HG03354 (cell line): ENCODE results near the gene CZIB.
A peak's percentile ranks its signal among the peaks of the same experiment; 100 is the strongest.
"Not testable (repeated sequence)": the region's sequence is repeated elsewhere in the genome, so short reads cannot be mapped to it uniquely, and the experiment has no call there.

Experiments
- ATAC-seq: cut with Tn5 transposase; IDR thresholded peaks from one replicate; pipeline ENCODE4 v1.9.1; 2021; ENCODE audit warnings: mild to moderate bottlenecking; ENCODE audit not compliant: unreplicated experiment, poor library complexity, severe bottlenecking

The CZIB gene

DNA sequence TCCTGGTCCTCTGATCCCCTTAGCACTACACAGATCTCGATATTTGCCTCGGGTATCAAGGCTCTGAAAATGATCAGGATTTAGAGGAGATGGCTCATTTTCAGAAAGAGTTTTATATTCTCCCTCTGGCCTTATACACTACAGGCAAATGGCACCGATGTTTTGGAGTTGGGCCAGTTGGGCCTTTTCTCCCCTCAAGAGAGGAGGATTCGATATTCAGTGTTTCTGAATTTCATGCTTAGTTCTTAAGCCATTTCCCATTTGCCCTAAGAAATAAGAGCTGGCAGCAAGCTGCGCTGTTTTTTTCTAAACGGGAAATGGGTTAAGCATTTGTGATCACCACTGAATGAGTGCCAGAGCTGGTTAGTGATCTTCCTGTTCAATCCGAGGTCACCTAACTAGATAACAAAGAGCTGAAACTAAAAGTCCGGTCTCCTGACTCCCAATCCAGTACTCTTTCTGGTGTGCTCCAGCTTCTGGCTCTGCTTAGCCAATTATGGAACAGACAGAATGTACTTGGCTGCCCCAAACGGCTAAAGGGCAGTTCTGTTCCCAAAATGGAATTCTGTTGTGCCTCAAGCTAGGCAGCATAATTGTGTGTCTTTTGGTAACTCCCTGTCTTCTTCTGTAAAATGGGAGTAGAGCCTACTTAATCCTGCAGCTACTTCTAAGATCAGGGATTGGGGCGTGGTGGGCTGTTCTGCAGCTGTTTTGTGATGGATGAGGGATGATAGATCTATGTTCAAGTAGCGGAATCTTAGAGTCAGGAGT lies 25.0 kb downstream of the CZIB start:
- no peak for ATAC-seq

DNA sequence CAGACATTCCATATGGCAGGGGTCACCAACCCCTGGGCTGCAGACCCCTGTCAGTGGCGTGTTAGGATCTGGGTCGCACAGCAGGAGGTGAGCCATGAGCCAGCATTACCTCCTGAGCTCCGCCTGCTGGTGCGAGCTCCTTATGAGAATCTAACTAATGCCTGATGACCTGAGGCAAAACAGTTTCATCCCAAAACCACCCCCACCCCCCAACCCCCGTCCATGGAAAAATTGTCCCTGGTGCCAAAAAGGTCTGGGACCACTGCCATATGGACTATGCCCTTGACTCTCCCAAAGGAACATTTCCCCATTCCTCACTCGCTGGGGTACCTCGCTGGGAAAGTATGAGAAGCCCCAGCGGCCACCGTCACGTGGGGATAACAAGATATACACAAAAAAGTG lies 30.2 kb downstream of the CZIB start:
- ATAC-seq: no peak

DNA sequence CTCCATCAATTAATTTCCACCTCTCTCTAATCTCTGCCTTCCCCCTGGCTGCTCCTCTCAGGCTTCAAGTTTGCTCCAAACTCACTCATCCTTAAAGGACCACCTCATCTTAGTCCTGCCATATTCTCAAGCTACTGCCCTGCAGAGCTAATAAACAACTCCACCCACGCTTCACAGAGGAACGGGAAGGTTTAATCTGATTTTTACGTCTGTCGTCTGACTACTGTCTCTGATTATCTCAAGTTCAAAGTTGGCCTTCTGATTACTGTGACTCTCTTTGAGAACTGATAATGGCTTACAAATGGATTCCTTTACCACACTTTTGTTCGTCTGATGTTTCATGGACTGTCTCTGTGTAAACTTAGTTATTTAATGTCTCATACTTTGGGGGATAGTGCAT lies 31.4 kb downstream of the CZIB start:
- no peak for ATAC-seq

DNA sequence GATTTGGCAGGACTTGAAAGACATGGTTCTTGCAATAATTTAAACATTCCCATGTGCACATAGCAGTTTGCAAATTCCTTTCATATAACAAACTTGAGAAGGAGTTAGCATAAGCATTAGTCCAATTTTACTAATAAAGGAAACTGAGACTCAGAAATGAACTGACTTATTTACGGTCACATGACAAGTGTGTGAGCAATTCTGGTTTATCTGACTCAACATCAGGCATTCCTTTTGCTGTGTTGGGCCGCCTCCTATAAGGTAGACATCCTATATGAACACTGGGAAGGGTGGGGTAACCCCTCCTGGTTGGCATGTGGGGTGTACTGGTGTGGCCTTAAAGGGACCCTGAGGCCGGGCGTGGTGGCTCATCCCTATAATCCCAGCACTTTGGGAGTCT lies 32.3 kb downstream of the CZIB start:
- ATAC-seq: no peak

DNA sequence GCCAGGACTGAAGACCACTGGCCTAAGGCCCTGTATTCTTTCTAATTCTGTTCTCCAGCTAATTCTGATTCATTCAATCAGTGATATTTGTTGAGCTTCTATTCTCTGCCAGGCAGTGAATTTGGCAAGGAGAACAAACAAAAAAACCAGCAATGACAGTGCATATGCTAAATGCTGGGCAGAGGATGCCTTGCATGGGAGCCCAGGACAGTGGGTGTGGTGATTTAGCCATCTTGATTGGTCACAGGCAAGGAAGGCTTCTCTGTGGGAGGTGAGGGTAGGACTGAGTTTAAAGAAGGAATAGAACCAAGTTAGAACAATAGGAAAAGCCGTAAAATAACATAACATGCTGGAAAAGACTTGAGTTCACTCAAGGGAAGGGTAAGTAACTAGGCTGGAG lies 33.0 kb downstream of the CZIB start:
- ATAC-seq: no peak

GRCh38 chr1:53186533-53186932 lies 33.9 kb downstream of the CZIB start:
- ATAC-seq: no peak

GRCh38 chr1:53185955-53186297 lies 34.5 kb downstream of the CZIB start:
- not testable (repeated sequence) for ATAC-seq

GRCh38 chr1:53183095-53183990 lies 37.1 kb downstream of the CZIB start:
- no peak for ATAC-seq

DNA sequence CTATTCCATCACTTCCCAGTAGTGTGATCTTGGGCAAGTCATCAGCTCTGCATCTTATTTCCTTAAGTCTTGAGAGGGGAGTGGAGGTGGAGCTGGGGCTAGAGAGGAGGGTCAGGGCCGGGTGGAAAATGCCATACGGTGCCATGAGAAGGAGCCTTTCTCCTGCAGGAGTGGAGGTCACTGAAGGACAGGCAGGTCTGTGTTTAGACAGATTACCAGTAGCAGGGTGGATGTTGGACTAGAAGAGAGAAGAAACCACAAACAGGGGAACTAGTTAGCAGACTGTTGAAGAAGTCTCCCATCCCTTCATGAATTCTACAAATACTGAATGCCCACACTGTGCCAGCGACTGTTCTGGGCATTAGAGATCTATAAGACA lies 37.7 kb downstream of the CZIB start:
- ATAC-seq: no peak

- peak; percentile 57 for ATAC-seq
Observed at GRCh38 chr1:53182111-53182593, 38.3 kb downstream of the CZIB start.

DNA sequence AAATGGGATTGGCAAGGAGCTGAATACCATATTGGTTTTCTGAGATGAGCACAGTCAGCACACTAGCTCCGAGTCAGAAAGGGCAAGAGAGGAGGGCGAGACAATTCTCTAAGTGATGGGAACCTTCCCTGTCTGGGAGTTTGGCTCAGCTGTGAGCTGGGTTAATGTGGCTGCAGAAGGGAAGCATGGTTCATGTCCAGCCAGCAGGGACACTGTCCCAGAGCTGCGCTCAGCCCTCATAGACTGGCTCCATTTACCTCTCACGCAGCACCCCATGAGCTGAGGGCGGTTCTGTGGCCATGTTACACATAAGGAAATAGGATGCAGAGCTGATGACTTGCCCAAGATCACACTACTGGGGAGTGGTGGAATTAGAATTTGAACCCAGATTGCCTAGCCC lies 39.5 kb downstream of the CZIB start:
- ATAC-seq: no peak

DNA sequence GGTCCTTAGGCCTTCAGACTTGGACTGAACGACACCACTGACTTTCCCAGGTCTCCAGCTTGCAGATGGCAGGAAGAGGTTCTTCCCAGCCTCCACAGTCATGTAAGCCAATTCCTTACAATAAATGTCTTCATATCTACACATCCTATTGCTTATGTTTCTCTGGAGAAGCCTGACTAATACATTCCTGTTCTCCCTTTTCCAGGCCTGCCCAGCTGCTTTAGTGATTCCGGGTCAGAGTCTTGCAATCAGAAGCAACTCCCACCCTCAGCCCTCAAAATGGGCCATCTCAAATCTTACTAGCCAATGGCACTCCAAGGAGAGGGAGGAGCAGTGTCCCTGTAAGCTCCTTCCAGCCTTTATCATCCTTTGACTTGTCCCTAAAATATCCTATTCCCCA lies 40.2 kb downstream of the CZIB start:
- ATAC-seq: no peak

GRCh38 chr1:53176452-53177208 lies 43.8 kb downstream of the CZIB start:
- no peak for ATAC-seq

DNA sequence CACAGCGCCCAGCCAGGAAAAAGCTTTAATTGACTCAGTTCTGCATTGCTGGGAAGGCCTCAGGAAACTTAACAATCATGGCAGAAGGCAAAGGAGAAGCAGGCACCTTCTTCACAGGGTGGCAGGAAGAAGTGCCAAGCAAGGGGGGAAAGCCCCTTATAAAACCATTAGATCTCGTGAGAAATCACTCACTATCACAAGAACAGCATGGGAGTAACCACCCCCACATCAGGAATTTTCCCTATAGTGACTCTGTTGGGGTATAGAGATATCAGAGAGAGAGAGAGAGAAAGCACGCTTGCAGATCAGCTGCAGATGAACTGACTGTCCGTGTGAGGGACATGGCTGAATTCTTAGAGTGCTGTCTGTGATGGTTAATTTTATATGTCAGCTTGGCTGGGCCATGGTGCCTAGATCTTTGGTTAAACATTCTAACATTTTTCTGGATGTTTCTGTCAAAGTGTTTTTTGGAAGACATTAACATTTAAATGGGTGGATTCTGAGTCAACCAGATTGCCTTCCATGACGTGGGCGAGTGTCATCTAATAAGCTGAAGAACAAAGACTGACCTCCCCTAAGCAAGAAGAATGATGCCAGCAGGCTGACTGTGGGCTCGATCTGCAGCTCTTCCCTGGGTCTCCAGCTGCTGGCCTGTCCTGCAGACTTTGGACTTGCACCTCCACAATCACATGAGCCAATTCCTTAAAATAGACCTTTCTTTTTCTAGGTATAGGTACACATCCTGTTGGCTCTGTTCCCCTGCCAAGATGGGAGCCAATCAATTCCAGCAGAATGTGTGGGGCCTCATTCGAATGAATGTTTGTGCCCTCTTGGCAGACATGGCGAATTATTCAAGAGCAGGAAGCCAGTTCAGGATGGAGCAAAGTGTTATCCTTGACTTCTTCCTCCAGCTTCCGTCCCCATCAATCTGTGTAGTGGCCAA lies 45.2 kb downstream of the CZIB start:
- no peak for ATAC-seq

DNA sequence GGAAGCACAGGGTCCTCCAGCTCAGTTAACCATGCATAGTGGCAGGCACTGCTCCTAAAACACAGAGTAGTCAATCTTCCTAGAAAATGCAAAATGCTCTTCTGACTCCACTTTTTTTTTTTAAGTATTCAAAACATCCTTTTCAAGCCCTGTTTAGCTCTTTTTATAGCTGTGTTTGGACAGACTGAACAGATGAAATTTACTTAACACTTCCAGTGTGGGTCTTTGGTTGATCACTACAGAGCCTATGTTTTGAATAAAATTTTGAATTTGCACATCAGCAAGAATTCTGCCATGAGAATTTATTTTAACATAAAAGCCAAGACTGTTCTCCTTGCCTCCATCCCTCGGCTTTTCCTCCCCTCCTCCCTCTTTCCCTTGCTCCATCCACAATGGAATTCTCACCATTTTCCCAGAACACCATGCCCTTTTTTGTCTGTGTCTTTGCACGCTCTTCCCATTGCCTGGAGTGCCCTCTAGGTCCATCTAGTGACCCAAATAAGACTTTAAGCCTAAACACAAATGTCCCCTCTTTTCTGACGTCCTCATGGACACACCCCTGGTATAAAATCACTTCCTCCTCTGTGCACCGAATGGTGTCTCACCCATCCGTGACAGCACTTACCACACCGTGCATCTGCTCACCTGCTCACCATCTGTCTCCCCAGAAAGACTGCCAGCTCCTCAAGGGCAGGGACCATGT lies 47.9 kb downstream of the CZIB start:
- ATAC-seq: peak; percentile 77

GRCh38 chr1:53166912-53167311 lies 53.5 kb downstream of the CZIB start:
- no peak for ATAC-seq

DNA sequence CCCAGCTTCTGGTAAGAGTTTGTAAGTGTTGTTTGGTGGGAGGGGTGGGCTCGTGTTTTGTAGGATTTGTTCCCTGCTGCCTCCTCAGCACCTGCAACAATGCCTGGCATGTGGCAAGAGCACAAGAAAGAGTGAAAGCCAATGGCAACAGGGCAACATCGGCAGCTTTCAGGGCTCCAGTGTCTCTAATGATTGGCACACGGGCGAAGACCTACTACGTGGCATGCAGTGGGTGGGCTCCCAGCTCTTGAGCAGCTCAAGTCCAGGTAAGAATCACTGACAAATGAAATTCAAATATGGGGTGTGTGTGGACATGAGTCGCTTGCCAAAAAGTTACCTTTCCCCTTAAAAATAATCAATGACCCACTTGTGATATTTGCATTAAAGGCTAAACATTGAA lies 54.1 kb downstream of the CZIB start:
- no peak for ATAC-seq

- no peak for ATAC-seq
Observed at GRCh38 chr1:53165408-53165961, 54.9 kb downstream of the CZIB start.
